ACHN (cell line): ENCODE data around the gene CARNS1.

Experiments
- DNase-seq: peaks from one replicate; pipeline ENCODE4 v3.0.0-alpha.2; 2015
- in situ Hi-C: cut with HindIII; loops from 2 replicates; pipeline ENCODE4 v1.10.0; 2017; ENCODE audit warnings: low sequenced_read_pairs, low pct_ligation_motif_present, low pct_unique_long_range_greater_than_20kb

CARNS1 gene

GRCh38 chr11:67406420-67406968 is 9.0 kb upstream of the CARNS1 start:
- in situ Hi-C loops, result no loop called here

GRCh38 chr11:67406969-67407687 is 8.3 kb upstream of the CARNS1 start:
- DNase-seq, result no peak
- in situ Hi-C loops, result no loop called here

More at GRCh38 chr11:67406420-67406968, 9.0 kb upstream of the CARNS1 start:
- no peak for DNase-seq

- no peak for DNase-seq
- in situ Hi-C loops, result no loop called here
These were observed 7.8 kb upstream of the CARNS1 start for GRCh38 chr11:67407688-67408163.

GRCh38 chr11:67408437-67409200 is 6.9 kb upstream of the CARNS1 start:
- in situ Hi-C loops, result no loop called here
- DNase-seq, result no peak

GRCh38 chr11:67409261-67409666 is 6.2 kb upstream of the CARNS1 start:
- in situ Hi-C loops, result no loop called here
- no peak for DNase-seq

DNA sequence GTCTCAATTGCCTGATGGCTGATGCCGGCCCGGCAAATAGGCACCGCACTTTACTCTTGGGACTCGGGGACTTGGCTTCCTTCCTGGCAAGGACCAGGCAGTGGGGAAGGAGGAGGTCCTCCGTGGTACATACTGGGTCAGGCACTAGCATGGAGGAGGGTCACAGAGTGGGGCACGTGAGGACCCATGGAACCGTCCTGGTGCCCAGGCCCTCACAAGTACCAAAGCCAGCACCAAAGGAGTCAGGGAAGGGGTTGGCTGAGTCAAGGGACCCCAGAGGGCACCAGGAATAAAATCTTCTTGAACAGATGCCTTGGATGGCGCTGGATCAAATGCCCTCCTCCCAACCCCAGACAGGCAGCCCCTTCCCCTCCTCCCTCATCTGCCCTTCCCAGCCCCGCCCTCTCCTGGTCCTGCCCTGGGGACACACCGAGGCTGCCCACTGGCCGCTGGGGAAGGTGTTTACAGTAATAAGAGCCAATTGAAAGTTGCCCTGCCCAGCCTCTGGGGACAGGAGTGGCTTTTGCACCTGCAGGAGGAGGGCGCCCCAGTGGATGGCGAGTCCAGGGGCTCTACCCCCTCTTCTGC is 5.6 kb upstream of the CARNS1 start:
- in situ Hi-C loops, result no loop called here
- DNase-seq, result no peak

DNA sequence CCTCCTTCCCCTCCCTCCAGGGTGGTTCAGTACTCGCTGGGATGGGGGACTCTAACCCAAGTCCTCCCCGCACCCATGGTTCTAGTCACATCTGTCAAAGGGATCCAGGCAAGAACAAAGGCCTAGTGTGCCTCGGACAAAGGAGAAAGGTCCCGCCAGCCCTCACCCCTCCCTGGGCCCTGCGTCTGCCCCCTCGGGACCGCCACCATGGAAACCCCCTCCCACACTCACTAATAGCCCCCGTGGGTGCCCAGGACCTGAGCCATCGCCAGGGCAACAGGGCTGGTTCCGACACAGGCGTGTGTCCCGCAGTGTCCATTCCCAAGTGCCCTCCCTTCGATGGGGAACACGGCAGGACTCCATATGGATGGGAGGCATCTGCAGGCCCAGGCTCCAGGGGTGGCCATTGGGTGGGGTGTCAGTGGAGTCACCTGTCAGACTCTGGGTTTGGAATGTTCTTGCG is 5.1 kb upstream of the CARNS1 start:
- in situ Hi-C loops, result no loop called here
- no peak for DNase-seq

GRCh38 chr11:67410984-67411784 is 4.3 kb upstream of the CARNS1 start:
- DNase-seq, result no peak
- in situ Hi-C loops, result no loop called here

GRCh38 chr11:67411785-67412152 is 3.7 kb upstream of the CARNS1 start:
- no peak for DNase-seq

GRCh38 chr11:67412495-67413179 is 2.8 kb upstream of the CARNS1 start:
- DNase-seq, result no peak
- in situ Hi-C loops, result no loop called here

More at GRCh38 chr11:67411785-67412152, 3.7 kb upstream of the CARNS1 start:
- in situ Hi-C loops, result no loop called here

GRCh38 chr11:67413266-67413849 is 2.1 kb upstream of the CARNS1 start:
- DNase-seq, result no peak
- in situ Hi-C loops, result no loop called here

GRCh38 chr11:67416416-67417335 is 1.2 kb downstream of the CARNS1 start:
- no peak for DNase-seq
- in situ Hi-C loops, result no loop called here

GRCh38 chr11:67417425-67417824 is 1.9 kb downstream of the CARNS1 start:
- DNase-seq, result no peak
- in situ Hi-C loops, result no loop called here

- no peak for DNase-seq
- in situ Hi-C loops, result no loop called here
These were observed 3.2 kb downstream of the CARNS1 start for GRCh38 chr11:67418476-67419281.

- in situ Hi-C loops, result no loop called here
- DNase-seq, result no peak
These were observed 4.0 kb downstream of the CARNS1 start for GRCh38 chr11:67419325-67420049.
